ENCODE data around the gene KMT2B. TPM values are rescaled to one million over a fixed set of nuclear protein-coding genes. Genes with fewer than 3 reads are reported as not detected.

Gene KMT2B
- total and polyA plus RNA-seq, 9 of the 15 experiments (the other 6 are each of a cell fraction or from before 2014, with no cell fraction given) = 0.63 to 43.9 (median 8.1) TPM

DNA sequence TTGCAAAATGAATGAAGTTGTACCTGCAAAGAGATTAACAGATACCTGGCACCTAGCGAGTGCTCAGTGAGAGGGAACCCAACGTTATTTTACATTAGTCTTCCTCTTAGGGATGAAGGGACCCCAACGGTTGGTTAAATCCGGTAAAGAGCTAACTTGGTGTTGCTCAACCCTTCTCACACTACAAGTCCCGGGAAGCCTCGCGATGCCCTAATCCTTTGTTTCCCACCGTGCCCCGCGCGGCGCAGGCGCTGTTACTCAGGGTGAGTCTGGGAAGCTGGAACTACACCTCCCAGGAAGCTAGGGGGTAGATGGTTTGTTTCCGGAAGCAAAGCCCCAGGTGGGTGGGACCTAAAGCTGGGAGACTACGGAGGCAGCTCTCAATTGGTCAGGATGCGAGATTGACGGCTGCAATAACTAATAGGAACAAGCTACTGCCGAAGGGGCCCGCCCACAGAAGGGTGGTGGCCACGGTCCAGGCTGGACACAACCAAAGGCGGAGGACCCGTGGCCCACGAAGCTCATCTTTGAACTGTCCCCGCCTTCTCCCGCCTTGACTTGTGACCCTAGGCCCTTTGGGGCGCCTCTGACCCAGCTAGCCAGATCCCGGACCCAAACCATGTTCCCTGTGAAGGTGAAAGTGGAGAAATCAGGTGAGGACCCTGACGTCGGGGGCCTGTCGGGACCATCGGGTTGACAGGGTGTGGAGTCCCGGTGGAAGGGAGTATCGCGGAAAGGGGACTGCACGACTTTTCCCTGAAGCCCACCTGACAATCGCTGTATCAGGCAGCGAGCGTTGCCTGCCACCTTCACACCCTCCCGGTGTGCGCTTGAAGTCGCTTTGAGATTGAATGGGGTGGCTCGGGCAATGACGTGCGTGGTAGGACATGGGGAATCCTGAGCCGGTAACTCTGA lies 30.6 kb downstream of the KMT2B start, which contains the start of gene LIN37 (continued):
- TF ChIP-seq, protein P1, sequence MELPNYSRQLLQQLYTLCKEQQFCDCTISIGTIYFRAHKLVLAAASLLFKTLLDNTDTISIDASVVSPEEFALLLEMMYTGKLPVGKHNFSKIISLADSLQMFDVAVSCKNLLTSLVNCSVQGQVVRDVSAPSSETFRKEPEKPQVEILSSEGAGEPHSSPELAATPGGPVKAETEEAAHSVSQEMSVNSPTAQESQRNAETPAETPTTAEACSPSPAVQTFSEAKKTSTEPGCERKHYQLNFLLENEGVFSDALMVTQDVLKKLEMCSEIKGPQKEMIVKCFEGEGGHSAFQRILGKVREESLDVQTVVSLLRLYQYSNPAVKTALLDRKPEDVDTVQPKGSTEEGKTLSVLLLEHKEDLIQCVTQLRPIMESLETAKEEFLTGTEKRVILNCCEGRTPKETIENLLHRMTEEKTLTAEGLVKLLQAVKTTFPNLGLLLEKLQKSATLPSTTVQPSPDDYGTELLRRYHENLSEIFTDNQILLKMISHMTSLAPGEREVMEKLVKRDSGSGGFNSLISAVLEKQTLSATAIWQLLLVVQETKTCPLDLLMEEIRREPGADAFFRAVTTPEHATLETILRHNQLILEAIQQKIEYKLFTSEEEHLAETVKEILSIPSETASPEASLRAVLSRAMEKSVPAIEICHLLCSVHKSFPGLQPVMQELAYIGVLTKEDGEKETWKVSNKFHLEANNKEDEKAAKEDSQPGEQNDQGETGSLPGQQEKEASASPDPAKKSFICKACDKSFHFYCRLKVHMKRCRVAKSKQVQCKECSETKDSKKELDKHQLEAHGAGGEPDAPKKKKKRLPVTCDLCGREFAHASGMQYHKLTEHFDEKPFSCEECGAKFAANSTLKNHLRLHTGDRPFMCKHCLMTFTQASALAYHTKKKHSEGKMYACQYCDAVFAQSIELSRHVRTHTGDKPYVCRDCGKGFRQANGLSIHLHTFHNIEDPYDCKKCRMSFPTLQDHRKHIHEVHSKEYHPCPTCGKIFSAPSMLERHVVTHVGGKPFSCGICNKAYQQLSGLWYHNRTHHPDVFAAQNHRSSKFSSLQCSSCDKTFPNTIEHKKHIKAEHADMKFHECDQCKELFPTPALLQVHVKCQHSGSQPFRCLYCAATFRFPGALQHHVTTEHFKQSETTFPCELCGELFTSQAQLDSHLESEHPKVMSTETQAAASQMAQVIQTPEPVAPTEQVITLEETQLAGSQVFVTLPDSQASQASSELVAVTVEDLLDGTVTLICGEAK (IDR thresholded peaks at IDR 0.05) = peak; percentile 93
- TF ChIP-seq, protein P1 (CRISPR knock-in tag; IDR thresholded peaks at IDR 0.05) = no peak
- TF ChIP-seq CEBPB (tag; IDR thresholded peaks at IDR 0.05) (peak; percentile 99), ZBTB17 (CRISPR knock-in tag; IDR thresholded peaks at IDR 0.05) (0 out of 2 replicates have a peak, but pooled peaks have one; percentile 24), NCOA6 (IDR thresholded peaks at IDR 0.05) (no peak; the same call in 1 of the 2 replicates), HNRNPH1 (optimal IDR thresholded peaks at IDR 0.05; ENCODE audit: low read depth, low read length) (no peak), SIN3A (IDR thresholded peaks at IDR 0.05; ENCODE audit: borderline replicate concordance in 2 of 2, control insufficient read depth in 1 of 2, low read depth in 2 of 2, low read length in 2 of 2) (peak in 1 of 2 experiments; percentile 21; a peak in 1 of 4 replicates), RBM25 (IDR thresholded peaks at IDR 0.05; ENCODE audit: low read depth, low read length, severe bottlenecking) (peak; percentile 90), NFIC (IDR thresholded peaks at IDR 0.05) (peak; percentile 90), CHD2 (IDR thresholded peaks at IDR 0.05; ENCODE audit: low read depth, low read length) (peak; percentile 98), ILK (tag; IDR thresholded peaks at IDR 0.05; ENCODE audit: borderline replicate concordance, low read depth) (no peak), YY1 (IDR thresholded peaks at IDR 0.05; ENCODE audit: borderline replicate concordance in 1 of 3, control insufficient read depth in 1 of 3, extremely low read depth in 1 of 3, insufficient read depth in 3 of 3, insufficient read length in 1 of 3, insufficient replicate concordance in 2 of 3, low read depth in 1 of 3, low read length in 2 of 3) (peak in 1 of 3 experiments; percentile 17), ATF3 (IDR thresholded peaks at IDR 0.05) (peak; percentile 45; the same call in 1 of the 2 replicates), ATF3 (CRISPR knock-in tag; conservative IDR thresholded peaks at IDR 0.05) (peak; percentile 49; the same call in 1 of the 2 replicates), ELF1 (tag; IDR thresholded peaks at IDR 0.05) (peak; percentile 98), ZNF232 (CRISPR knock-in tag; IDR thresholded peaks at IDR 0.05) (no peak)

Data from K562 (cell line).